ENCODE results near the gene TMEM245. TPM values are rescaled to one million over a fixed set of nuclear protein-coding genes. Genes with fewer than 3 reads are reported as not detected.
"Not testable (repeated sequence)": the region's sequence is repeated elsewhere in the genome, so short reads cannot be mapped to it uniquely, and the experiment has no call there.

The TMEM245 gene
- total and polyA plus RNA-seq, 7 donors, result 6.0 to 77.8 (median 43.5) TPM

DNA sequence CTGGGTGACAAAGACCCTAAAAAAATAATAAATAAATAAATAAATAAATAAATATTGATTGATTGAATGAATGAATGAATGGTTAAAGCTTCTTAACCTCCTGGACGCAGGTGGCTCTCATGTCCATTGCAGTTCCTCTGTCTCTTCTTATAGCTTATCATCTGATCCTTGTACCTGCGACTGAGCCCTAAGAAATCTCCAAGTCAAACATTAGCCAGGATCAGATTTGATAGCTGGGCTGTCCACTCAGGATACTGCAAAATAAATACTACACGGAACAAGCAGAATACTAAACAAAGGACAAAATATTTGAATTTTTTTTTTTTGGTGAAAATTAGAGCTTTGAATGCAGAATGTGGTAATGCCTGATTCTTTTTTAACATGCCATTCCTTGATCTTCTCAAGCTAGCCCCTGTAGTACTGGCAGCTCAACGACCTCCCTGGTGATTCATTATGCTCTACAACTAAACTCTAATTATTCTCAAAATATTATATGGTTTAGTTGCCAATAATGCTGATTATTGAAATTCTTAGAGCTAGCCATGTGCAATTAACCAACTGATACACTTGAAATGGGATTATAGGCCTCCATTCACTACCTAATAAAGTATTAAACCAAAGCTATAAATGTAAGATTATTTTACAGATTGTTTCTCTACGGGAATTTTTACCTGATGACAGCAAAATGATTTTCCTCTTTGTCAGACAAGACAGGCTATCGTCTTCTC lies 9.9 kb upstream of the TMEM245 start:
- ATAC-seq (no peak), DNase-seq (no peak)
- Histone ChIP-seq H3K4me3 (no peak overlapping the region), H3K4me1 (no peaks in the 10 kb centered on the region), H3K36me3 (ENCODE audit: insufficient read depth in 1 of 2, low read depth in 1 of 2) (no peaks in the 10 kb centered on the region), H3K9me3 (no peaks in the 10 kb centered on the region), H3K27ac (no peak overlapping the region), H3K27me3 (ENCODE audit: insufficient read depth in 3 of 3, low read length in 2 of 3) (no peaks in the 10 kb centered on the region)
- intact Hi-C loops (cut with DNase I), result no loop called here
- no peak for TF ChIP-seq CTCF (IDR thresholded peaks at IDR 0.05)
- WGBS, 3 donors, result 80 to 84% (median 81%) methylated on average over 6 of the region's 6 CpGs

DNA sequence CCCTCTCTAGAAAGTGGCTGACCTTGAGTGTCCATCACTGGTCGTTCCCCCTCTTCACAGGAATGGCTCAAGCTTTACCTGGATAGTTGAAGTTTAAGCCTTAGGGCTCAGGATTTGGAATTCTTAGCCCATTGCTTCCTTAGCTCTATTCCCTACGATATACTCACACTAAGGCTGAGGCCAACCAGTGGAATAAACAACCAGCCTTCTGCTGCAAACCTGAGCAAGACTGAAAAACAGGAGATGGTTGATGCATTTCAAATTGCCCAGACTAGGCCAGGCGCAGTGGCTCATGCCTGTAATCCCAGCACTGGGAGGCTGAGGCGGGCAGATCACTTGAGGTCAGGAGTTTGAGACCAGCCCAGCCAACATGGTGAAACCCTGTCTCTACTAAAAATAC lies 6.9 kb upstream of the TMEM245 start:
- H3K4me3 ChIP-seq; H3K9me3 ChIP-seq; intact Hi-C loops (cut with DNase I); H3K4me1 ChIP-seq; H3K27me3 ChIP-seq (ENCODE audit: insufficient read depth in 3 of 3, low read length in 2 of 3); ATAC-seq; DNase-seq; H3K27ac ChIP-seq; H3K36me3 ChIP-seq (ENCODE audit: insufficient read depth in 1 of 2, low read depth in 1 of 2): not testable (repeated sequence)
- WGBS, 3 donors, result 79 to 82% (median 80%) methylated on average over 4 of the region's 4 CpGs

GRCh38 chr9:109124121-109124520 lies 4.4 kb upstream of the TMEM245 start:
- ATAC-seq (no peak), DNase-seq (no peak)
- no peak for TF ChIP-seq CTCF (IDR thresholded peaks at IDR 0.05)
- 84 to 86% (median 84%) methylated on average over 2 of the region's 2 CpGs for WGBS, 3 donors
- peaks cover 3% of the 10 kb centered on the region for H3K4me1 ChIP-seq
- intact Hi-C loops (cut with DNase I), result no loop called here
- H3K36me3 ChIP-seq (ENCODE audit: insufficient read depth in 1 of 2, low read depth in 1 of 2), result no peaks in the 10 kb centered on the region
- no peak overlapping the region for H3K27ac ChIP-seq
- no peak overlapping the region for H3K4me3 ChIP-seq
- H3K9me3 ChIP-seq, result no peaks in the 10 kb centered on the region
- no peaks in the 10 kb centered on the region for H3K27me3 ChIP-seq (ENCODE audit: insufficient read depth in 3 of 3, low read length in 2 of 3)

- TF ChIP-seq CTCF (IDR thresholded peaks at IDR 0.05), result no peak
- ATAC-seq, result no peak
- no peak for DNase-seq
- Histone ChIP-seq H3K27me3 (ENCODE audit: insufficient read depth in 3 of 3, low read length in 2 of 3) (no peaks in the 10 kb centered on the region), H3K4me1 (peaks cover 3% of the 10 kb centered on the region), H3K9me3 (no peaks in the 10 kb centered on the region), H3K36me3 (ENCODE audit: insufficient read depth in 1 of 2, low read depth in 1 of 2) (no peaks in the 10 kb centered on the region), H3K4me3 (no peak overlapping the region), H3K27ac (no peak overlapping the region)
- WGBS, 3 donors, result 73 to 81% (median 79%) methylated on average over 12 of the region's 12 CpGs
- intact Hi-C loops (cut with DNase I), result no loop called here
These were observed 3.2 kb upstream of the TMEM245 start for GRCh38 chr9:109122726-109123621.

DNA sequence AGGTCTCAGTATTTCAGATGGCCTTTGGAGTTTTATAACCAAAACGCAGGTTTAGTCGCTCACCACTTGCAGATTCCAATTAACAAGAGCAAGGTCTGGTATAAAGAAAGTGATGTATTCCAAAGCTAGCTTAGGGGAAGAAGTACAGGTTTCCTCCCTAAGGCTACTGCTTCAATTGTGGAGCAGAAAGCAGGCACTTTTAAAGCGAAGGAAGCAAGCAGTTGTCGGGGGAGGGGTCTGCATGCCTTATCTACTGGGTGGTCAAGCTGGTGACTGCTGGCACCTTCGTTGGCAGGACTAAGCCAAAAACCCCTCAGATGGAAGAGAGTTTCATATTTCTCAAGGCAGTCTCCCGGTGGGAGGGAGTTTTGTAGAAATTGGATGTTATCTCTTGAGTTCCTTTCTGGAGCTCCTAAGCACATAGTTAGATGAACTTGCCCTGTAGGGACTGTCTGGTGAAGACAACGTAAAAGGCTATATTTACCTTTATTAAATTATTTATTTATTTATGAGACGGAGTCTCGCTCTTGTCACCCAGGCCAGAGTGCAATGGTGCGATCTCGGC lies 1.6 kb upstream of the TMEM245 start:
- H3K36me3 ChIP-seq (ENCODE audit: insufficient read depth in 1 of 2, low read depth in 1 of 2), result no peaks in the 10 kb centered on the region

More for the DNA sequence above, 1.6 kb upstream of the TMEM245 start:
- ATAC-seq (no peak), DNase-seq (no peak)
- intact Hi-C loops (cut with DNase I), result no loop called here
- Histone ChIP-seq H3K4me1 (peaks cover 18% of the 10 kb centered on the region), H3K4me3 (no peak overlapping the region), H3K27me3 (ENCODE audit: insufficient read depth in 3 of 3, low read length in 2 of 3) (no peaks in the 10 kb centered on the region), H3K27ac (no peak overlapping the region), H3K9me3 (no peaks in the 10 kb centered on the region)
- 77 to 79% (median 78%) methylated on average over 11 of the region's 11 CpGs for WGBS, 3 donors
- no peak for TF ChIP-seq CTCF (IDR thresholded peaks at IDR 0.05)

Measured in psoas muscle (tissue), 8 donors.